GM12874 (cell line): Measurements from ENCODE around the gene TSPAN33.

Source experiments
- TF ChIP-seq, protein P1 (sequence below): IDR thresholded peaks from 2 replicates; pipeline ENCODE4 v1.5.1; 2011; ENCODE audit warnings: low read depth, mild to moderate bottlenecking, control low read depth, low read length, moderate library complexity; ENCODE audit not compliant: insufficient read depth

Gene TSPAN33

GRCh38 chr7:129123510-129123857 is 21.0 kb upstream of the TSPAN33 start:
- TF ChIP-seq, protein P1, sequence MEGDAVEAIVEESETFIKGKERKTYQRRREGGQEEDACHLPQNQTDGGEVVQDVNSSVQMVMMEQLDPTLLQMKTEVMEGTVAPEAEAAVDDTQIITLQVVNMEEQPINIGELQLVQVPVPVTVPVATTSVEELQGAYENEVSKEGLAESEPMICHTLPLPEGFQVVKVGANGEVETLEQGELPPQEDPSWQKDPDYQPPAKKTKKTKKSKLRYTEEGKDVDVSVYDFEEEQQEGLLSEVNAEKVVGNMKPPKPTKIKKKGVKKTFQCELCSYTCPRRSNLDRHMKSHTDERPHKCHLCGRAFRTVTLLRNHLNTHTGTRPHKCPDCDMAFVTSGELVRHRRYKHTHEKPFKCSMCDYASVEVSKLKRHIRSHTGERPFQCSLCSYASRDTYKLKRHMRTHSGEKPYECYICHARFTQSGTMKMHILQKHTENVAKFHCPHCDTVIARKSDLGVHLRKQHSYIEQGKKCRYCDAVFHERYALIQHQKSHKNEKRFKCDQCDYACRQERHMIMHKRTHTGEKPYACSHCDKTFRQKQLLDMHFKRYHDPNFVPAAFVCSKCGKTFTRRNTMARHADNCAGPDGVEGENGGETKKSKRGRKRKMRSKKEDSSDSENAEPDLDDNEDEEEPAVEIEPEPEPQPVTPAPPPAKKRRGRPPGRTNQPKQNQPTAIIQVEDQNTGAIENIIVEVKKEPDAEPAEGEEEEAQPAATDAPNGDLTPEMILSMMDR, result no peak

DNA sequence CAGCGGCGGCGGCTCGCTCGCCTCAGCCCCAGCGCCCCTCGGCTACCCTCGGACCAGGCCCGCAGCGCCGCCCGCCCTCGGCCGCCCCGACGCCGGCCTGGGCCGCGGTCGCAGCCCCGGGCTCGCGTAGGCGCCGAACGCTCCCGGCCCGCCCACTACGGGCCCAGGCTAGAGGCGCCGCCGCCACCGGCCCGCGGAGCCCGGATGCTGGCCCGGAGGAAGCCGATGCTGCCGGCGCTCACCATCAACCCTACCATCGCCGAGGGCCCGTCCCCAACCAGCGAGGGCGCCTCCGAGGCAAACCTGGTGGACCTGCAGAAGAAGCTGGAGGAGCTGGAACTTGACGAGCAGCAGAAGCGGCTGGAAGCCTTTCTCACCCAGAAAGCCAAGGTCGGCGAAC is 18.2 kb upstream of the TSPAN33 start:
- TF ChIP-seq, protein P1, result no peak

GRCh38 chr7:129127154-129127553 is 17.4 kb upstream of the TSPAN33 start:
- TF ChIP-seq, protein P1, result no peak

DNA sequence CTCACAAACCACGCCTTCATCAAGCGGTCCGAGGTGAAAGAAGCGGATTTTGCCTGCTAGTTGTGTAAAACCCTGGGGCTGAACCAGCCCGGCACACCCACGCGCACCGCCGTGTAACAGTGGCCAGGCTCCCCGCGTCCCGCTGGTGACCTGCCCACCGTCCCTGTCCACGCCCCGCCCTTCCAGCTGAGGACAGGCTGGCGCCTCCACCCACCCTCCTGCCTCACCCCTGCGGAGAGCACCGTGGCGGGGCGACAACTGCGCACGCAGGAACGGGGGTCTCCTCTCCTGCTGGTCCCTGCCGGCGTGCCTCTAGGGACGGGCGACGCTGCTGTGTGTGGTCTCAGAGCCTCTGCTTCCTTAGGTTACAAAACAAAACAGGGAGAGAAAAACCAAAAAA is 16.9 kb upstream of the TSPAN33 start:
- TF ChIP-seq, protein P1, result no peak

- TF ChIP-seq, protein P1, result no peak
These were observed 10.0 kb upstream of the TSPAN33 start for GRCh38 chr7:129134356-129134987.

GRCh38 chr7:129136887-129137642 is 7.4 kb upstream of the TSPAN33 start:
- TF ChIP-seq, protein P1, result no peak

- TF ChIP-seq, protein P1, result no peak
These were observed 798 bp upstream of the TSPAN33 start for GRCh38 chr7:129143724-129144094.
